CD4-positive, CD25-positive, alpha-beta regulatory T cell (primary cell): ENCODE results near the gene KLLN. TPM values are rescaled to one million over a fixed set of nuclear protein-coding genes. Genes with fewer than 3 reads are reported as not detected.
A peak's percentile ranks its signal among the peaks of the same experiment; 100 is the strongest.
"Not testable (repeated sequence)": the region's sequence is repeated elsewhere in the genome, so short reads cannot be mapped to it uniquely, and the experiment has no call there.

Experiments
- ATAC-seq, 2 donors: fragments of 150-1000 bp; cut with Tn5 transposase; one replicate each; pipeline ENCODE4 v1.10.0; 2021; ENCODE audit warnings: low read depth in 2 of 2, moderate number of reproducible peaks in 2 of 2, moderate library complexity in 1 of 2
- DNase-seq, 3 donors: peaks; one replicate each; pipeline versions ENCODE4 v3.0.0 to v3.0.0-alpha.2; 2012 to 2022; ENCODE audit warnings: mixed read lengths in 1 of 3
- H3K27ac ChIP-seq: one replicate; pipeline ENCODE4 v1.7.0; 2013; ENCODE audit warnings: mild to moderate bottlenecking, low read length; ENCODE audit not compliant: insufficient read depth, poor library complexity, severe bottlenecking
- H3K27me3 ChIP-seq: one replicate; pipeline ENCODE4 v1.7.0; 2013; ENCODE audit warnings: low read length; ENCODE audit not compliant: control insufficient read depth, insufficient read depth
- H3K36me3 ChIP-seq: one replicate; pipeline ENCODE4 v1.7.0; 2013; ENCODE audit warnings: mild to moderate bottlenecking, low read length, moderate library complexity; ENCODE audit not compliant: control insufficient read depth, insufficient read depth
- H3K4me1 ChIP-seq: 2 replicates; pipeline ENCODE4 v1.7.0; 2013; ENCODE audit warnings: mild to moderate bottlenecking, low read length; ENCODE audit not compliant: insufficient read depth, control insufficient read depth, poor library complexity, severe bottlenecking
- H3K4me3 ChIP-seq: one replicate; pipeline ENCODE4 v1.7.0; 2013; ENCODE audit warnings: low read depth, mild to moderate bottlenecking, low read length, moderate library complexity
- H3K9me3 ChIP-seq, 2 experiments: 1 replicate in 1 of 2; 2 replicates in 1 of 2; pipeline ENCODE4 v1.7.0; 2013; ENCODE audit warnings: low read length in 2 of 2, mild to moderate bottlenecking in 1 of 2, moderate library complexity in 1 of 2; ENCODE audit not compliant: control insufficient read depth in 2 of 2
- H3K27ac Mint-ChIP-seq, 3 donors: one replicate each; pipeline ENCODE4 v1.8.0; 2020 to 2022; ENCODE audit warnings: mild to moderate bottlenecking in 3 of 3, mixed read lengths in 3 of 3, moderate library complexity in 2 of 3
- H3K27me3 Mint-ChIP-seq: one replicate; pipeline ENCODE4 v1.8.0; 2022; ENCODE audit warnings: mild to moderate bottlenecking, mixed read lengths
- H3K36me3 Mint-ChIP-seq: one replicate; pipeline ENCODE4 v1.8.0; 2020; ENCODE audit warnings: mixed read lengths
- H3K4me1 Mint-ChIP-seq, 4 donors: one replicate each; pipeline ENCODE4 v1.8.0; 2020 to 2022; ENCODE audit warnings: mixed read lengths in 4 of 4, mild to moderate bottlenecking in 1 of 4
- H3K4me3 Mint-ChIP-seq, 4 donors: one replicate each; pipeline ENCODE4 v1.8.0; 2020 to 2022; ENCODE audit warnings: mild to moderate bottlenecking in 4 of 4, mixed read lengths in 4 of 4, moderate library complexity in 3 of 4
- H3K9me3 Mint-ChIP-seq, 7 donors: one replicate each; pipeline ENCODE4 v1.8.0; 2020 to 2022; ENCODE audit warnings: mixed read lengths in 7 of 7, mild to moderate bottlenecking in 3 of 7, moderate library complexity in 2 of 7
- polyA plus RNA-seq, 4 donors: library from polyadenylated mRNA; unstranded; fragments of 300-500 nt; fragmentation: Illumina TruSeq; gene quantifications; one replicate each; pipeline ENCODE4 v1.2.3, GENCODE V29; 2021
- total RNA-seq: library from RNA; stranded (reverse); gene quantifications from one replicate; pipeline ENCODE4 v1.2.3, GENCODE V29; 2022

KLLN gene
- total and polyA plus RNA-seq, 5 donors from 2014 or later: 0.05 to 0.67 (median 0.26) TPM

GRCh38 chr10:87855665-87856064 is 7.7 kb downstream of the KLLN start:
- H3K4me1 Mint-ChIP-seq: peaks cover 3 to 18% (median 13%) of the 10 kb centered on the region in 4 donors
- H3K4me3 Mint-ChIP-seq: peak overlapping the region in 1 of 4 donors; percentile 18
- H3K27ac ChIP-seq, H3K9me3 Mint-ChIP-seq, H3K27me3 Mint-ChIP-seq, H3K4me3 ChIP-seq, H3K36me3 Mint-ChIP-seq, H3K36me3 ChIP-seq, H3K27me3 ChIP-seq, ATAC-seq, H3K9me3 ChIP-seq: not testable (repeated sequence)
- peak in 2 of 3 donors; percentile 9 to 14 for DNase-seq
- H3K4me1 ChIP-seq: peaks cover 10% of the 10 kb centered on the region
- H3K27ac Mint-ChIP-seq: peak overlapping the region in 2 of 3 donors; percentile 12 to 52

- not testable (repeated sequence) for H3K36me3 Mint-ChIP-seq, H3K36me3 ChIP-seq, DNase-seq, H3K27me3 Mint-ChIP-seq, H3K4me3 ChIP-seq, H3K9me3 Mint-ChIP-seq, H3K27ac ChIP-seq, H3K4me1 ChIP-seq, ATAC-seq, H3K9me3 ChIP-seq, H3K27me3 ChIP-seq
- H3K27ac Mint-ChIP-seq: peak overlapping the region in 1 of 3 donors; percentile 52
- H3K4me1 Mint-ChIP-seq: peaks cover 1 to 16% (median 10%) of the 10 kb centered on the region in 4 donors
- peak overlapping the region in 1 of 4 donors; percentile 18 for H3K4me3 Mint-ChIP-seq
Observed at GRCh38 chr10:87855247-87855646, 8.1 kb downstream of the KLLN start.

DNA sequence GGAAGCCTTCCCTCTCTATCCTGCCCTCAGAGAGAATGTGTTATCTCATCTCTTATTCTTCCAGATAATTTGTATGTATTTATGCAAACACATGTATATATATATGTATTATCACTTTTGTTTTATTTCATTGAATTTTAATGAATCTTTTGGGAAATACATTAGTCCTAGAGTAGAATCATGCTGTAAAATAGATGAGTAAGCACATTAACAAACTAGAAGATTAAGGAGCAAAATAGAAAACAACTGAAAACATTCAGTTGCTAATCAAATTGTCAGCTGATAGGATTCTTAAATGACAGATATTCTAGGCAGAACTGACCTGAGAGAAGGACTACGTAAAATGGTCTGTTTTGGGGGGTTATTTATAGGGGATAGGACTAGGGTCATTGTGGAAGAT is 11.2 kb downstream of the KLLN start:
- ATAC-seq (no peak), DNase-seq (no peak)
- Mint-ChIP-seq H3K4me3 (no peak overlapping the region), H3K9me3 (no peaks in the 10 kb centered on the region), H3K36me3 (no peaks in the 10 kb centered on the region), H3K27me3 (no peaks in the 10 kb centered on the region), H3K4me1 (peaks cover 0 to 17% (median 6%) of the 10 kb centered on the region in 4 donors), H3K27ac (no peak overlapping the region)
- Histone ChIP-seq H3K4me3 (no peak overlapping the region), H3K36me3 (no peaks in the 10 kb centered on the region), H3K4me1 (peaks cover 3% of the 10 kb centered on the region), H3K27me3 (no peaks in the 10 kb centered on the region), H3K27ac (no peak overlapping the region), H3K9me3 (no peaks in the 10 kb centered on the region)

DNA sequence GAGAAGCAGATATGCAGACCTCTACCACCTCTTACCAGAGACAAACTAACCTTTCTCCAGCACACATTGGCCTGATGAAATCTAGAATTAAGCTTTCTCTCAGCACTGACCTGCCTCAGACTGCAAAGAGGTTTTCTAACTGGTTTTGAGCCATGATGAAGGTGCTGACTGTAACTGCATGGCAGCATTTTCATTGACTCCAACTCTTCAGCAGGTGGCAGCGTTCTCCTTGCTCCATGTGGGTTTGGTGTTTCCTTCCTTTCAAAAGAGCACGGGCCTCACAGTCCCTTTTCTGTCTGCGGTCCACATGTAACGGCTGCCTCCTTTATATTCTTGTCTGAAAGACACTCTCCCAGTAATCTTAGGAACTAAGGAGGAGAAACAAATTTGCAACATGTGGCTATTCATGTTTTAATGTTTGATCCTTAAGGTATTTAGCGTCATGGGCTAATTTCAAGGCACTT is 12.6 kb downstream of the KLLN start:
- no peaks in the 10 kb centered on the region for H3K9me3 Mint-ChIP-seq
- no peaks in the 10 kb centered on the region for H3K27me3 ChIP-seq
- no peak overlapping the region for H3K27ac ChIP-seq
- H3K27me3 Mint-ChIP-seq: no peaks in the 10 kb centered on the region
- DNase-seq: peak; percentile 20 to 75 (median 60)
- H3K4me1 ChIP-seq: peaks cover 3% of the 10 kb centered on the region
- peak; percentile 78 to 83 for ATAC-seq
- H3K9me3 ChIP-seq: no peaks in the 10 kb centered on the region
- peaks cover 0 to 17% (median 6%) of the 10 kb centered on the region in 4 donors for H3K4me1 Mint-ChIP-seq
- no peak overlapping the region for H3K4me3 Mint-ChIP-seq
- H3K36me3 ChIP-seq: no peaks in the 10 kb centered on the region
- H3K36me3 Mint-ChIP-seq: no peaks in the 10 kb centered on the region
- H3K4me3 ChIP-seq: no peak overlapping the region
- H3K27ac Mint-ChIP-seq: no peak overlapping the region

GRCh38 chr10:87849001-87849400 is 14.3 kb downstream of the KLLN start:
- Histone ChIP-seq H3K27ac (no peak overlapping the region), H3K9me3 (no peaks in the 10 kb centered on the region), H3K4me3 (no peak overlapping the region), H3K36me3 (no peaks in the 10 kb centered on the region), H3K4me1 (peaks cover 3% of the 10 kb centered on the region), H3K27me3 (no peaks in the 10 kb centered on the region)
- Mint-ChIP-seq H3K4me1 (peaks cover 0 to 12% (median 4%) of the 10 kb centered on the region in 4 donors), H3K27me3 (no peaks in the 10 kb centered on the region), H3K27ac (no peak overlapping the region), H3K36me3 (no peaks in the 10 kb centered on the region), H3K9me3 (no peaks in the 10 kb centered on the region), H3K4me3 (no peak overlapping the region)
- no peak for ATAC-seq
- DNase-seq: no peak

GRCh38 chr10:87847550-87847949 is 15.8 kb downstream of the KLLN start:
- no peak overlapping the region for H3K27ac ChIP-seq
- Mint-ChIP-seq H3K9me3 (no peaks in the 10 kb centered on the region), H3K27ac (no peak overlapping the region), H3K36me3 (no peaks in the 10 kb centered on the region), H3K4me3 (no peak overlapping the region), H3K4me1 (peaks cover 0 to 12% (median 4%) of the 10 kb centered on the region in 4 donors), H3K27me3 (no peaks in the 10 kb centered on the region)
- no peak for ATAC-seq
- H3K36me3 ChIP-seq: no peaks in the 10 kb centered on the region
- H3K27me3 ChIP-seq: no peaks in the 10 kb centered on the region
- H3K4me1 ChIP-seq: peaks cover 3% of the 10 kb centered on the region
- no peaks in the 10 kb centered on the region for H3K9me3 ChIP-seq
- DNase-seq: no peak
- H3K4me3 ChIP-seq: no peak overlapping the region

- not testable (repeated sequence) for H3K4me1 ChIP-seq, H3K4me3 ChIP-seq, H3K9me3 Mint-ChIP-seq, H3K27ac Mint-ChIP-seq, H3K4me3 Mint-ChIP-seq, H3K36me3 Mint-ChIP-seq, ATAC-seq, H3K27me3 ChIP-seq, H3K27me3 Mint-ChIP-seq, DNase-seq, H3K27ac ChIP-seq, H3K36me3 ChIP-seq, H3K9me3 ChIP-seq
- peaks cover 0 to 12% (median 4%) of the 10 kb centered on the region in 4 donors for H3K4me1 Mint-ChIP-seq
Observed at GRCh38 chr10:87846711-87847110, 16.6 kb downstream of the KLLN start.

DNA sequence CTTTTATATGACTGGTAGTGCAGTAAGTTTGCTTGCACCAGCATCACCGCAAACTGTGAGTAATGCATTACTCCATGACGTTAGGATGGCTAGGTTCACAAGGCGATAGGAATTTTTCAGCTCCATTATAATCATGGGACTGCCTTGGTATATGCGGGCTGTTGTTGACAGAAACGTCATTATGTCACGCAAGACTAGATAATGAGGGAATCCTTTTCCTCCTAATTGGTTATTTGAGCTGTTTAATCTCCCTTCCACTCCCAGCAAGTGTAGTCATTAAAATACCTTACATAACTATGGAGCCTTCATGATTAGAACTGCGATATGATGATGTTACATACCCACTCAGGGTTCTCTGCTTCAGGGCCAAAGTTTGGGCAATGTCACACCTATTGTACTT is 17.3 kb downstream of the KLLN start:
- Mint-ChIP-seq H3K4me1 (peaks cover 0 to 8% (median 2%) of the 10 kb centered on the region in 4 donors), H3K27me3 (no peaks in the 10 kb centered on the region), H3K4me3 (no peak overlapping the region), H3K9me3 (no peaks in the 10 kb centered on the region), H3K36me3 (no peaks in the 10 kb centered on the region), H3K27ac (no peak overlapping the region)
- no peak overlapping the region for H3K4me3 ChIP-seq
- no peak overlapping the region for H3K27ac ChIP-seq
- H3K9me3 ChIP-seq: no peaks in the 10 kb centered on the region
- H3K27me3 ChIP-seq: no peaks in the 10 kb centered on the region
- ATAC-seq (no peak), DNase-seq (no peak)
- H3K4me1 ChIP-seq: peaks cover 3% of the 10 kb centered on the region
- no peaks in the 10 kb centered on the region for H3K36me3 ChIP-seq
